Esophagus muscularis mucosa (tissue), 4 donors: Measurements from ENCODE around the gene TAF6. TPM values are rescaled to one million over a fixed set of nuclear protein-coding genes. Genes with fewer than 3 reads are reported as not detected.
"Not testable (repeated sequence)": the region's sequence is repeated elsewhere in the genome, so short reads cannot be mapped to it uniquely, and the experiment has no call there.

Experiments
- DNase-seq: peaks from one replicate; pipeline ENCODE4 v3.0.0-alpha.2; 2017; ENCODE audit errors: extremely low spot score
- H3K27ac ChIP-seq, 4 donors: fragments of 200-600 bp; sonication (generic); replicated peaks in 1 of 4; 1 replicate in 3 of 4; 2 replicates in 1 of 4; pipeline ENCODE4 v1.5.1; 2016 to 2019; ENCODE audit warnings: mild to moderate bottlenecking in 1 of 4
- H3K27me3 ChIP-seq, 4 donors: fragments of 200-600 bp; sonication (generic); one replicate each; pipeline versions ENCODE4 v1.5.1 to v1.6.0; 2016 to 2019
- H3K36me3 ChIP-seq, 4 donors: fragments of 200-600 bp; sonication (generic); one replicate each; pipeline ENCODE4 v1.5.1; 2016 to 2019
- H3K4me1 ChIP-seq, 4 donors: fragments of 200-600 bp; sonication (generic); one replicate each; pipeline ENCODE4 v1.5.1; 2016 to 2019
- H3K4me3 ChIP-seq, 4 donors: fragments of 200-600 bp; sonication (generic); 1 replicate in 2 of 4; 2 replicates in 2 of 4; pipeline ENCODE4 v1.5.1; 2016 to 2019; ENCODE audit warnings: mild to moderate bottlenecking in 4 of 4, moderate library complexity in 1 of 4
- H3K9me3 ChIP-seq, 4 donors: fragments of 200-600 bp; sonication (generic); 1 replicate in 3 of 4; 2 replicates in 1 of 4; pipeline ENCODE4 v1.5.1; 2016 to 2019
- EP300 ChIP-seq: sonication (generic); formaldehyde crosslinking; IDR thresholded peaks from one replicate; pipeline ENCODE4 v1.6.1; 2017; ENCODE audit warnings: antibody characterized with exemption
- POLR2A ChIP-seq: fragments of 450-650 bp; IDR thresholded peaks from one replicate; pipeline ENCODE4 v1.6.1; 2017; ENCODE audit warnings: antibody characterized with exemption, moderate library complexity, mild to moderate bottlenecking, low read depth
- POLR2AphosphoS5 ChIP-seq, 2 donors: sonication (generic); formaldehyde crosslinking; IDR thresholded peaks; one replicate each; pipeline ENCODE4 v1.6.1; 2017; ENCODE audit warnings: antibody characterized with exemption in 2 of 2
- WGBS: methylation state at CpG from one replicate; pipeline ENCODE4 v1.1.5; 2018; 5-methylcytosine and 5-hydroxymethylcytosine counted together
- intact Hi-C: fragments of 100-400 bp; cut with DNase I; formaldehyde crosslinking; loops from one replicate; pipeline ENCODE4 v1.15.1; 2023
- total RNA-seq, 4 donors: library from RNA; depleted of rRNA; stranded (reverse); fragments of >200 nt; gene quantifications; one replicate each; pipeline versions ENCODE4 v1.1.0 to v1.2.1, GENCODE V29; 2016
- TF ChIP-seq, protein P1 (sequence below), 3 experiments: fragments of 200-600 bp in 2 of 3; fragments of 450-650 bp in 1 of 3; sonication (generic) in 2 of 3; IDR thresholded peaks; one replicate each; pipeline ENCODE4 v1.5.1; 2017 to 2019; ENCODE audit warnings: antibody characterized with exemption in 3 of 3, mild to moderate bottlenecking in 2 of 3, moderate library complexity in 1 of 3

Gene TAF6
- total RNA-seq, 4 donors from 2014 or later, result 48.5 to 92.1 (median 77.8) TPM

DNA sequence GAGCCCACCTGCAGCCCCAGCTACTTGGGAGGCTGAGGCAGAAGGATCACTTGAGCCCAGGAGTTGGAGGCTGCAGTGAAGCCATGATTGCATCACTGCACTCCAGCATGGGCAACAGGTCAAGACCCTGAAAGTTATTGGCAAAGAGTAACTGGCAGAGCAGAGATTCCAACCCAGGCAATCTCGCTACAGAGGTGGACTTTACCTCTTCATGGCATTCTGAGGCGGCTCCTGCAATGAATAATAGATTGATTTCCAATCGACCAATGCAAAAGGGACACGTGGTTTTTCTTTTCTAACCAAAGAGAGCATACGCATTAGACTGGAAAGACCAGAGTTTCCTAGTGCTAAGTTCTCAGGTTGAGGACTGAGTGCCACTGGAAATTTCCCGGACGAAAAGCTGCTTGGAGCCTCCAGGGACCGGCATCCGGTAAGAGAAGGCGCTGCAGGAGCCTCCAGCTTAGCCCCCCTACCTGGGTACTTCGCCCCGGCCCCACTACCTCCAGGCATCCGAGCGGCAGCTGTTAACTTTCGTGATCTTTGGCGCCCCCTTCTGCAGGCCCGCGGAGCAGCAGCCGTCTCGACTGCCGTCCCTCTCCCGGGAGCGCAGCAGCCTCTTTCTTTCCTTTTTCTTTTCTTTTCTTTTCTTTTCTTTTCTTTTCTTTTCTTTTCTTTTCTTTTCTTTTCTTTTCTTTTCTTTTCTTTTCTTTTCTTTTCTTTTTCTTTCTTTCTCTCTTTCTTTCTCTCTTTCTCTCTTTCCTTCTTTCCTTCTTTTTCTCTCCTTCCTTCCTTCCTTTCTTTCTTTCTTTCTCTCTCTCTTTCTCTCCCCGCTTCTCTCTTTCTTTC is 11.7 kb upstream of the TAF6 start:
- 11% methylated on average over 24 of the region's 24 CpGs for WGBS
- Histone ChIP-seq H3K36me3 (no peaks in the 10 kb centered on the region), H3K27me3 (no peaks in the 10 kb centered on the region), H3K4me3 (peak overlapping the region in 2 of 4 donors; percentile 8 to 42), H3K4me1 (peaks cover 18 to 38% (median 29%) of the 10 kb centered on the region in 4 donors), H3K9me3 (no peaks in the 10 kb centered on the region), H3K27ac (no peak overlapping the region)
- DNase-seq, result peak; percentile 93
- intact Hi-C loops, result loop anchor here (5.0 kb wide), 1 partner anchor 86 kb away; the partner anchor contains the start of gene PVRIG
- TF ChIP-seq POLR2AphosphoS5 (IDR thresholded peaks at IDR 0.05) (peak in 1 of 2 donors; percentile 18), EP300 (no peak), POLR2A (no peak)
- TF ChIP-seq, protein P1, sequence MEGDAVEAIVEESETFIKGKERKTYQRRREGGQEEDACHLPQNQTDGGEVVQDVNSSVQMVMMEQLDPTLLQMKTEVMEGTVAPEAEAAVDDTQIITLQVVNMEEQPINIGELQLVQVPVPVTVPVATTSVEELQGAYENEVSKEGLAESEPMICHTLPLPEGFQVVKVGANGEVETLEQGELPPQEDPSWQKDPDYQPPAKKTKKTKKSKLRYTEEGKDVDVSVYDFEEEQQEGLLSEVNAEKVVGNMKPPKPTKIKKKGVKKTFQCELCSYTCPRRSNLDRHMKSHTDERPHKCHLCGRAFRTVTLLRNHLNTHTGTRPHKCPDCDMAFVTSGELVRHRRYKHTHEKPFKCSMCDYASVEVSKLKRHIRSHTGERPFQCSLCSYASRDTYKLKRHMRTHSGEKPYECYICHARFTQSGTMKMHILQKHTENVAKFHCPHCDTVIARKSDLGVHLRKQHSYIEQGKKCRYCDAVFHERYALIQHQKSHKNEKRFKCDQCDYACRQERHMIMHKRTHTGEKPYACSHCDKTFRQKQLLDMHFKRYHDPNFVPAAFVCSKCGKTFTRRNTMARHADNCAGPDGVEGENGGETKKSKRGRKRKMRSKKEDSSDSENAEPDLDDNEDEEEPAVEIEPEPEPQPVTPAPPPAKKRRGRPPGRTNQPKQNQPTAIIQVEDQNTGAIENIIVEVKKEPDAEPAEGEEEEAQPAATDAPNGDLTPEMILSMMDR (IDR thresholded peaks at IDR 0.05), result peak; percentile 81 to 92 (median 92)

DNA sequence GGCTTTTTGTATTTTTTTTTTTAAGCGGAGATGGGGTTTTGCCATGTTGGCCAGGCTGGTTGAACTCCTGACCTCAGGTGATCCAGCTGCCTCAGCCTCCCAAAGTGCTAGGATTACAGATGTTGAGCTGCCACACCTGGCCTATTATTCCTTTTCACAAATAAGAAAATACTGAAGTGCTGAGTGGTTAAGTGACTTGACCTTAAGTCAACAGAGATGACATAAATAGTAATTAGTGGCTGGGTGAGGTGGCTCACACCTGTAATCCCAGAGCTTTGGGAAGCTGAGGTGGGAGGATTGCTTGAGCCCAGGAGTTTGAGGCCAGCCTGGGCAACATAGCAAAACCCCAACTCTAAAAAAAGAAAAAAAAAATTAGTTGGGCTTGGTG is 11.1 kb upstream of the TAF6 start:
- H3K27ac ChIP-seq, H3K27me3 ChIP-seq, H3K9me3 ChIP-seq, H3K4me3 ChIP-seq, DNase-seq, H3K36me3 ChIP-seq: not testable (repeated sequence)
- H3K4me1 ChIP-seq, result peaks cover 24 to 44% (median 36%) of the 10 kb centered on the region in 4 donors
- WGBS, result 92% methylated on average over 1 of the region's 1 CpG
- intact Hi-C loops, result loop anchor here (5.0 kb wide), 1 partner anchor 87 kb away; the partner anchor contains the start of gene PVRIG

DNA sequence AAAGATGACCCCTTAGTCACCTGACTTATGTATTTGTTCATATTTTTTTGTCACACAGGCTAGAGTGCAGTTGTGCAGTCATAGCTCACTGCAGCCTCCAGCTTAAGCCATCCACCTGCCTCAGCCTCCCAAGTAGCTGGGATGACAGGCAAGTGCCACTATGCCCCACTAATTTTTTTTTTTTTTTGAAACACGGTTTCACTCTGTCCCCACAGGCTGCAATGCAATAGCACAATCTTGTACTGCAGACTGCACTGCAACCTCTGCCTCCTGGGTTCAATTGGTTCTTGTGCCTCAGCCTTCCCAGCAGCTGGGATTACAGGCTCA is 9.4 kb upstream of the TAF6 start:
- DNase-seq, result no peak
- Histone ChIP-seq H3K4me3 (no peak overlapping the region), H3K27ac (peak overlapping the region in 3 of 4 donors; percentile 94 to 97 (median 97)), H3K27me3 (no peaks in the 10 kb centered on the region), H3K4me1 (peaks cover 24 to 51% (median 37%) of the 10 kb centered on the region in 4 donors), H3K9me3 (no peaks in the 10 kb centered on the region), H3K36me3 (peaks cover 0 to 14% (median 7%) of the 10 kb centered on the region in 4 donors)
- 44% methylated on average over 1 of the region's 1 CpG for WGBS
- intact Hi-C loops, result loop anchor here (5.0 kb wide), 2 partner anchors 46 to 136 kb away; partner anchors contain the start of gene ZNF3
- TF ChIP-seq, protein P1 (IDR thresholded peaks at IDR 0.05), result no peak
- TF ChIP-seq POLR2A (no peak), POLR2AphosphoS5 (IDR thresholded peaks at IDR 0.05) (no peak), EP300 (no peak)

GRCh38 chr7:100127866-100128636 is 8.9 kb upstream of the TAF6 start:
- DNase-seq, result no peak
- TF ChIP-seq EP300 (no peak), POLR2AphosphoS5 (IDR thresholded peaks at IDR 0.05) (no peak), POLR2A (no peak)
- TF ChIP-seq, protein P1 (IDR thresholded peaks at IDR 0.05), result no peak
- 2% methylated on average over 28 of the region's 37 CpGs for WGBS
- Histone ChIP-seq H3K27ac (peak overlapping the region; percentile 92 to 97 (median 96)), H3K9me3 (no peaks in the 10 kb centered on the region), H3K4me1 (peaks cover 24 to 50% (median 37%) of the 10 kb centered on the region in 4 donors), H3K36me3 (peaks cover 0 to 20% (median 9%) of the 10 kb centered on the region in 4 donors), H3K4me3 (peak overlapping the region; percentile 78 to 99 (median 95)), H3K27me3 (no peaks in the 10 kb centered on the region)
- intact Hi-C loops, result loop anchor here (1.0 to 5.0 kb wide), 4 partner anchors 20 to 136 kb away; partner anchors contain the start of genes AP4M1, LAMTOR4, MCM7 and ZNF3
